HepG2 (cell line): Measurements from ENCODE around the gene KDM2B. TPM values are rescaled to one million over a fixed set of nuclear protein-coding genes. Genes with fewer than 3 reads are reported as not detected.
A peak's percentile ranks its signal among the peaks of the same experiment; 100 is the strongest.

Source experiments
- ESRRA ChIP-seq: sonication (generic); formaldehyde crosslinking; IDR thresholded peaks from 2 replicates; pipeline ENCODE4 v1.5.1; 2020; ENCODE audit warnings: mild to moderate bottlenecking, low read depth, missing genetic modification reagents
- HOXA5 ChIP-seq: sonication (generic); formaldehyde crosslinking; IDR thresholded peaks from 2 replicates; pipeline ENCODE4 v1.4.0; 2020; ENCODE audit warnings: missing genetic modification reagents
- KLF6 ChIP-seq: IDR thresholded peaks from 2 replicates; pipeline ENCODE4 v1.8.0; 2016; ENCODE audit warnings: missing biosample characterization, missing genetic modification reagents
- MLLT10 ChIP-seq: sonication (generic); formaldehyde crosslinking; IDR thresholded peaks from 2 replicates; pipeline ENCODE4 v1.4.0; 2020; ENCODE audit warnings: missing genetic modification reagents
- MXD4 ChIP-seq: IDR thresholded peaks from 2 replicates; pipeline ENCODE4 v1.6.1; 2016; ENCODE audit warnings: mild to moderate bottlenecking, missing biosample characterization, missing genetic modification reagents
- NFIC ChIP-seq: IDR thresholded peaks from 2 replicates; pipeline ENCODE4 v1.6.1; 2012; ENCODE audit warnings: mild to moderate bottlenecking, low read length, inconsistent platforms
- NFYC ChIP-seq: IDR thresholded peaks from 2 replicates; pipeline ENCODE4 v1.6.1; 2016; ENCODE audit warnings: missing genetic modification reagents, missing compliant biosample characterization
- POGZ ChIP-seq: sonication (generic); formaldehyde crosslinking; IDR thresholded peaks from 2 replicates; pipeline ENCODE4 v1.4.0; 2020; ENCODE audit warnings: mild to moderate bottlenecking, missing genetic modification reagents
- RNF2 ChIP-seq: fragments of 450-650 bp; conservative IDR thresholded peaks from 2 replicates; pipeline ENCODE4 v1.6.1; 2016; ENCODE audit warnings: low read depth
- RXRB ChIP-seq: IDR thresholded peaks from 2 replicates; pipeline ENCODE4 v1.6.1; 2016; ENCODE audit warnings: borderline replicate concordance, missing genetic modification reagents, missing compliant biosample characterization
- SP140L ChIP-seq: sonication (generic); formaldehyde crosslinking; IDR thresholded peaks from 2 replicates; pipeline ENCODE4 v1.4.0; 2020; ENCODE audit warnings: missing genetic modification reagents, borderline replicate concordance
- ZNF180 ChIP-seq: sonication (generic); formaldehyde crosslinking; IDR thresholded peaks from 2 replicates; pipeline ENCODE4 v1.4.0; 2020; ENCODE audit warnings: low read depth, missing genetic modification reagents, borderline replicate concordance
- ZNF264 ChIP-seq: sonication (generic); formaldehyde crosslinking; IDR thresholded peaks from 2 replicates; pipeline ENCODE4 v1.4.0; 2020; ENCODE audit warnings: missing genetic modification reagents
- ZNF460 ChIP-seq: sonication (generic); formaldehyde crosslinking; IDR thresholded peaks from 2 replicates; pipeline ENCODE4 v1.5.1; 2020; ENCODE audit warnings: missing genetic modification reagents, mild to moderate bottlenecking, borderline replicate concordance
- ZNF614 ChIP-seq: IDR thresholded peaks from 2 replicates; pipeline ENCODE4 v1.6.1; 2018; ENCODE audit warnings: missing biosample characterization, missing genetic modification reagents, inconsistent platforms, borderline replicate concordance
- ZNF879 ChIP-seq: sonication (generic); formaldehyde crosslinking; IDR thresholded peaks from 2 replicates; pipeline ENCODE4 v1.8.1; 2023; ENCODE audit warnings: missing genetic modification reagents
- polyA plus RNA-seq, 8 experiments: library from polyadenylated mRNA; depleted of rRNA in 3 of 8; stranded (reverse) in 7 of 8; unstranded in 1 of 8; fragments of >200 nt; fragmentation: Illumina TruSeq in 4 of 8; extraction: Trizol in 4 of 8; gene quantifications; 2 replicates each; pipeline versions ENCODE4 v1.2.1 to v1.2.3, GENCODE V29; 2011 to 2016; ENCODE audit warnings: low read depth in 4 of 8, missing spikeins in 1 of 8, mixed read lengths in 1 of 8; ENCODE audit not compliant: insufficient read depth in 1 of 8
- total RNA-seq, 5 experiments: library from RNA; depleted of rRNA; stranded (reverse); fragments of >200 nt; fragmentation: Illumina TruSeq; extraction: Trizol; gene quantifications; 2 replicates each; pipeline ENCODE4 v1.2.3, GENCODE V29; 2016; ENCODE audit warnings: low read depth in 1 of 5
- TF ChIP-seq, protein P1 (sequence below): sonication (generic); formaldehyde crosslinking; conservative IDR thresholded peaks from 2 replicates; pipeline ENCODE4 v1.4.0; 2020; ENCODE audit warnings: missing genetic modification reagents
- TF ChIP-seq, protein P2 (sequence below): sonication (generic); formaldehyde crosslinking; IDR thresholded peaks from 2 replicates; pipeline ENCODE4 v1.5.0; 2020; ENCODE audit warnings: missing genetic modification reagents
- TF ChIP-seq, protein P3 (sequence below): sonication (generic); formaldehyde crosslinking; IDR thresholded peaks from 2 replicates; pipeline ENCODE4 v1.4.0; 2020; ENCODE audit warnings: missing genetic modification reagents, borderline replicate concordance

The KDM2B gene
- total and polyA plus RNA-seq, 2 of the 13 experiments (the other 11 are each of a cell fraction or from before 2014, with no cell fraction given) = 17.5 to 26.1 TPM

DNA sequence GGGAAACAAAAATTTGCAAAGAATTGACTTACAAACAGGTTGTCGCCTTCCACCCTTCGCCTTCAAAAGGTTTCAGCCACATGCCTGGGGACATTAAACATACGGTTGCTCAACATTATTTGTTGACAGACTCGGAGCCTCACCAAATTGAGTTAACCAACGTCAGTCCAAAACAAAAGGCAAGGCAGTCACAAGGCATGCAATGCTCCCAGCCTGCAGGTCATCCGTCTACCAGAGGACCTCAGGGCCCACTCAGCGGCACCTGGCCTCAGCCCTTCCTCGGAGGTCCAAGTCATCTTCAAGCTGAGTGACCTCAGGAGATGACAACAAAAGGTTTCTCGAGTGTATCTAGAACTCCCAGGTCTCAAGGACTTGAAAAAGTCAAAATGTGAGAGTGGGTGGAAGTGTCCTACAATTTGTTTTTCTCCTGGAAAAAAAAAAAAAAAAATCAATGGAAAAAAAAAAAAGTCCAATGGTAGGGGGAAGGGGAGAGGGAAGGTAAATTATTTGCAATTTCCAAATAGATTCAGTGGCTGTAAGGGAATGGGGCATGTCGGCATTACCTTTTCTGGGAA lies 64.3 kb downstream of the KDM2B start (continued):
- TF ChIP-seq HOXA5 (CRISPR knock-in tag) (peak; percentile 97), KLF6 (CRISPR knock-in tag) (peak; percentile 96), RXRB (peak; percentile 86), POGZ (no peak), NFIC (peak; percentile 55; the same call in 1 of the 2 replicates), ZNF264 (peak; percentile 87; the same call in 1 of the 2 replicates), SP140L (CRISPR knock-in tag) (no peak), MXD4 (CRISPR knock-in tag) (peak; percentile 85; the same call in 1 of the 2 replicates), ZNF180 (CRISPR knock-in tag) (no peak; the same call in 1 of the 2 replicates), ZNF879 (CRISPR knock-in tag) (peak; percentile 90), NFYC (peak; percentile 46), ZNF614 (no peak; the same call in 1 of the 2 replicates), RNF2 (peak; percentile 83; the same call in 1 of the 2 replicates), ZNF460 (CRISPR knock-in tag) (no peak), ESRRA (peak; percentile 44; the same call in 1 of the 2 replicates), MLLT10 (no peak)
- TF ChIP-seq, protein P1, sequence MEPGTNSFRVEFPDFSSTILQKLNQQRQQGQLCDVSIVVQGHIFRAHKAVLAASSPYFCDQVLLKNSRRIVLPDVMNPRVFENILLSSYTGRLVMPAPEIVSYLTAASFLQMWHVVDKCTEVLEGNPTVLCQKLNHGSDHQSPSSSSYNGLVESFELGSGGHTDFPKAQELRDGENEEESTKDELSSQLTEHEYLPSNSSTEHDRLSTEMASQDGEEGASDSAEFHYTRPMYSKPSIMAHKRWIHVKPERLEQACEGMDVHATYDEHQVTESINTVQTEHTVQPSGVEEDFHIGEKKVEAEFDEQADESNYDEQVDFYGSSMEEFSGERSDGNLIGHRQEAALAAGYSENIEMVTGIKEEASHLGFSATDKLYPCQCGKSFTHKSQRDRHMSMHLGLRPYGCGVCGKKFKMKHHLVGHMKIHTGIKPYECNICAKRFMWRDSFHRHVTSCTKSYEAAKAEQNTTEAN (CRISPR knock-in tag) = peak; percentile 97
- TF ChIP-seq, protein P2, sequence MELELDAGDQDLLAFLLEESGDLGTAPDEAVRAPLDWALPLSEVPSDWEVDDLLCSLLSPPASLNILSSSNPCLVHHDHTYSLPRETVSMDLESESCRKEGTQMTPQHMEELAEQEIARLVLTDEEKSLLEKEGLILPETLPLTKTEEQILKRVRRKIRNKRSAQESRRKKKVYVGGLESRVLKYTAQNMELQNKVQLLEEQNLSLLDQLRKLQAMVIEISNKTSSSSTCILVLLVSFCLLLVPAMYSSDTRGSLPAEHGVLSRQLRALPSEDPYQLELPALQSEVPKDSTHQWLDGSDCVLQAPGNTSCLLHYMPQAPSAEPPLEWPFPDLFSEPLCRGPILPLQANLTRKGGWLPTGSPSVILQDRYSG (CRISPR knock-in tag) = peak; percentile 97
- TF ChIP-seq, protein P3, sequence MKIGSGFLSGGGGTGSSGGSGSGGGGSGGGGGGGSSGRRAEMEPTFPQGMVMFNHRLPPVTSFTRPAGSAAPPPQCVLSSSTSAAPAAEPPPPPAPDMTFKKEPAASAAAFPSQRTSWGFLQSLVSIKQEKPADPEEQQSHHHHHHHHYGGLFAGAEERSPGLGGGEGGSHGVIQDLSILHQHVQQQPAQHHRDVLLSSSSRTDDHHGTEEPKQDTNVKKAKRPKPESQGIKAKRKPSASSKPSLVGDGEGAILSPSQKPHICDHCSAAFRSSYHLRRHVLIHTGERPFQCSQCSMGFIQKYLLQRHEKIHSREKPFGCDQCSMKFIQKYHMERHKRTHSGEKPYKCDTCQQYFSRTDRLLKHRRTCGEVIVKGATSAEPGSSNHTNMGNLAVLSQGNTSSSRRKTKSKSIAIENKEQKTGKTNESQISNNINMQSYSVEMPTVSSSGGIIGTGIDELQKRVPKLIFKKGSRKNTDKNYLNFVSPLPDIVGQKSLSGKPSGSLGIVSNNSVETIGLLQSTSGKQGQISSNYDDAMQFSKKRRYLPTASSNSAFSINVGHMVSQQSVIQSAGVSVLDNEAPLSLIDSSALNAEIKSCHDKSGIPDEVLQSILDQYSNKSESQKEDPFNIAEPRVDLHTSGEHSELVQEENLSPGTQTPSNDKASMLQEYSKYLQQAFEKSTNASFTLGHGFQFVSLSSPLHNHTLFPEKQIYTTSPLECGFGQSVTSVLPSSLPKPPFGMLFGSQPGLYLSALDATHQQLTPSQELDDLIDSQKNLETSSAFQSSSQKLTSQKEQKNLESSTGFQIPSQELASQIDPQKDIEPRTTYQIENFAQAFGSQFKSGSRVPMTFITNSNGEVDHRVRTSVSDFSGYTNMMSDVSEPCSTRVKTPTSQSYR (CRISPR knock-in tag) = peak; percentile 64; the same call in 1 of the 2 replicates
